Measurements from ENCODE around the gene ADORA2B. TPM values are rescaled to one million over a fixed set of nuclear protein-coding genes. Genes with fewer than 3 reads are reported as not detected.
"Not testable (repeated sequence)": the region's sequence is repeated elsewhere in the genome, so short reads cannot be mapped to it uniquely, and the experiment has no call there.

Gene ADORA2B
- total RNA-seq, 2 donors from 2014 or later = 1.3 to 14.6 TPM

DNA sequence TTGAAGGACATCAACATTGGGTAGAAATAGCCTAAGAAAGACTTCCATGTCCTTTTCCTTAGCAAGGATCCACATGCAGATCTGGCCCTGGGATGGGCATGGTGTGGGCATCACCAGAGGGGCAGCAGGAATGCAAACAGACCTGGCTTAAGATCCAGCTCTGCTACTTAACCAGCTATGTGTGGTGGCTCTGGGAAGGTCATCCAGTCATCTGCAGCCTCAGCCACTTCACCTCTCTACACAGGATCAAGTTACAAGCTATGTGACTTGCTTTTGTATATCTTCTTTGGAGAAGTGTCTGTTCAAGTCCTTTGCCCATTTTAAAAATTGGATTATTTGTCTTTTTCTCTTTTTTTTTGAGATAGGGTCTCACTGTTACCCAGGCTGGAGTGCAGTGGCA, 13.5 kb upstream of the ADORA2B start:
- Histone ChIP-seq H3K4me3 (no peak overlapping the region), H3K36me3 (no peaks in the 10 kb centered on the region), H3K27ac (no peak overlapping the region), H3K9me3 (no peaks in the 10 kb centered on the region), H3K4me1 (replicated peaks) (no peaks in the 10 kb centered on the region), H3K27me3 (replicated peaks; ENCODE audit: insufficient read depth) (no peaks in the 10 kb centered on the region)
- TF ChIP-seq POLR2A (IDR thresholded peaks at IDR 0.05) (no peak), POLR2AphosphoS5 (IDR thresholded peaks at IDR 0.05) (no peak)
- TF ChIP-seq, protein P1, sequence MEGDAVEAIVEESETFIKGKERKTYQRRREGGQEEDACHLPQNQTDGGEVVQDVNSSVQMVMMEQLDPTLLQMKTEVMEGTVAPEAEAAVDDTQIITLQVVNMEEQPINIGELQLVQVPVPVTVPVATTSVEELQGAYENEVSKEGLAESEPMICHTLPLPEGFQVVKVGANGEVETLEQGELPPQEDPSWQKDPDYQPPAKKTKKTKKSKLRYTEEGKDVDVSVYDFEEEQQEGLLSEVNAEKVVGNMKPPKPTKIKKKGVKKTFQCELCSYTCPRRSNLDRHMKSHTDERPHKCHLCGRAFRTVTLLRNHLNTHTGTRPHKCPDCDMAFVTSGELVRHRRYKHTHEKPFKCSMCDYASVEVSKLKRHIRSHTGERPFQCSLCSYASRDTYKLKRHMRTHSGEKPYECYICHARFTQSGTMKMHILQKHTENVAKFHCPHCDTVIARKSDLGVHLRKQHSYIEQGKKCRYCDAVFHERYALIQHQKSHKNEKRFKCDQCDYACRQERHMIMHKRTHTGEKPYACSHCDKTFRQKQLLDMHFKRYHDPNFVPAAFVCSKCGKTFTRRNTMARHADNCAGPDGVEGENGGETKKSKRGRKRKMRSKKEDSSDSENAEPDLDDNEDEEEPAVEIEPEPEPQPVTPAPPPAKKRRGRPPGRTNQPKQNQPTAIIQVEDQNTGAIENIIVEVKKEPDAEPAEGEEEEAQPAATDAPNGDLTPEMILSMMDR (IDR thresholded peaks at IDR 0.05) = no peak
- intact Hi-C loops (cut with DNase I) = no loop called here
- DNase-seq (ENCODE audit: low spot score) = no peak

GRCh38 chr17:15934866-15935265, 10.1 kb upstream of the ADORA2B start:
- H3K27me3 ChIP-seq (replicated peaks; ENCODE audit: insufficient read depth) = no peaks in the 10 kb centered on the region
- intact Hi-C loops (cut with DNase I) = no loop called here
- WGBS = 80% methylated on average over 5 of the region's 5 CpGs
- H3K9me3 ChIP-seq = no peaks in the 10 kb centered on the region
- TF ChIP-seq POLR2AphosphoS5 (IDR thresholded peaks at IDR 0.05) (no peak), POLR2A (IDR thresholded peaks at IDR 0.05) (no peak)
- TF ChIP-seq, protein P1 (IDR thresholded peaks at IDR 0.05) = no peak
- H3K4me3 ChIP-seq = no peak overlapping the region
- H3K36me3 ChIP-seq = no peaks in the 10 kb centered on the region
- H3K4me1 ChIP-seq (replicated peaks) = no peaks in the 10 kb centered on the region
- no peak for DNase-seq (ENCODE audit: low spot score)
- no peak overlapping the region for H3K27ac ChIP-seq

DNA sequence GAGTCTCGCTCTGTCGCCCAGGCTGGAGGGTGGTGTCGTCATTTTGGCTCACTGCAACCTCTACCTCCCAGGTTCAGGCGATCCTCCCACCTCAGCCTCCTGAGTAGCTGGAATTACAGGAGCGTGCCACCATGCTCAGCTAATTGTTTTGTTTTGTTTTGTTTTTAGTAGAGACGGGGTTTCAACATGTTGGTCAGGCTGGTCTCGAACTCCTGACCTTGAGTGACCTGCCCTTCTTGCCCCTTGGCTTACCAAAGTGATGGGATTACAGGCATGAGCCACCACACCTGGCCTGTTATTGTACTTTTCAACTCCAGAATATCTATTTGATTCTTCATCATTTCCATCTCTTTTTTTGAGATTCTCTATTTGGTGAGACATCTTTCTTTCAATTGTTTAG, 9.0 kb upstream of the ADORA2B start:
- intact Hi-C loops (cut with DNase I) = no loop called here
- WGBS = 97% methylated on average over 7 of the region's 7 CpGs
- TF ChIP-seq, protein P1 (IDR thresholded peaks at IDR 0.05) = no peak
- TF ChIP-seq POLR2AphosphoS5 (IDR thresholded peaks at IDR 0.05) (no peak), POLR2A (IDR thresholded peaks at IDR 0.05) (no peak)
- H3K36me3 ChIP-seq = no peaks in the 10 kb centered on the region
- no peak for DNase-seq (ENCODE audit: low spot score)
- H3K4me3 ChIP-seq = no peak overlapping the region
- H3K27ac ChIP-seq = no peak overlapping the region
- no peaks in the 10 kb centered on the region for H3K27me3 ChIP-seq (replicated peaks; ENCODE audit: insufficient read depth)
- no peaks in the 10 kb centered on the region for H3K4me1 ChIP-seq (replicated peaks)
- no peaks in the 10 kb centered on the region for H3K9me3 ChIP-seq

DNA sequence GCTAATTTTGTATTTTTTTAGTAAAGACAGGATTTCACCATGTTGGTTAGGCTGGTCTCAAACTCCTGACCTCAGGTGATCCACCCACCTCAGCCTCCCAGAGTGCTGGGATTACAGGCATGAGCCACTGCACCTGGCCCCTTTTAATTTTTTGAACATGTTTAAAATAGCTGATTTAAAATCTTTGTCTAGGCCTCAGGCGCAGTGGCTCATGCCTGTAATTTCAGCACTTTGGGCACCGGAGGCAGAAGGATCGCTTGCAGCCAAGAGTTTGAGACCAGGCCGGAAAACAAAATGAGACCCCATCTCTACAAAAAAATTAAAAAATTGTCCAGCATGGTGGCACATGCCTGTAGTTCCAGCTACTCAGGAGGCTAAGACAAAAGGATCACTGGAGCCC, 8.4 kb upstream of the ADORA2B start:
- H3K27ac ChIP-seq; intact Hi-C loops (cut with DNase I); H3K4me3 ChIP-seq; H3K27me3 ChIP-seq (replicated peaks; ENCODE audit: insufficient read depth); H3K9me3 ChIP-seq; H3K36me3 ChIP-seq; H3K4me1 ChIP-seq (replicated peaks); DNase-seq (ENCODE audit: low spot score): not testable (repeated sequence)
- WGBS = 99% methylated on average over 4 of the region's 4 CpGs

DNA sequence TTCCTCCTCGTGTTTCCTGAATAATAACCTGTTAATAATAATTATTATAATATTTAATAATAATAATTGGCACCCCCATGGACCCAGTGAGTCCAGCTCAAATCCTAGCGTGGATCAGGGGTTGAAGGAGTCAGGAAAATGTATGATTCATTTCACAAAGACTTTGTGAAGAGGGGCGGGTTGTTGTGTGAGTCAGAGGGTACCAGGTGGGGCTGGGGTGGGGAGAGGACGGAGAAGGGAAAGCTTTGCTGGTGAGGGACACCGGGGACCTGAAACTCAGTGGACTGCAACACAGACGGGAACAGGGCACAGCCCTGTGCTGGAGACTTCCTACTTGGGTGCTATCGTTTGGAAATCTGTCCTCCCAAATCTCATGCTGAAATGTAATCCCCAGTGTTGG, 3.1 kb upstream of the ADORA2B start:
- Histone ChIP-seq H3K27me3 (replicated peaks; ENCODE audit: insufficient read depth) (no peaks in the 10 kb centered on the region), H3K27ac (no peak overlapping the region), H3K36me3 (no peaks in the 10 kb centered on the region), H3K4me3 (no peak overlapping the region), H3K9me3 (no peaks in the 10 kb centered on the region), H3K4me1 (replicated peaks) (peaks cover 5% of the 10 kb centered on the region)
- intact Hi-C loops (cut with DNase I) = no loop called here
- WGBS = 88% methylated on average over 7 of the region's 7 CpGs
- no peak for DNase-seq (ENCODE audit: low spot score)
- TF ChIP-seq POLR2AphosphoS5 (IDR thresholded peaks at IDR 0.05) (no peak), POLR2A (IDR thresholded peaks at IDR 0.05) (no peak)
- TF ChIP-seq, protein P1 (IDR thresholded peaks at IDR 0.05) = no peak

Measured in prostate gland (tissue), 2 donors.